AG09319 (cell line): ENCODE results near the gene P2RX3.

Experiments
- DNase-seq: peaks from one replicate; pipeline ENCODE4 v3.0.0-alpha.2; 2010; ENCODE audit warnings: low read depth; ENCODE audit errors: extremely low read depth
- CTCF ChIP-seq: IDR thresholded peaks from 2 replicates; pipeline ENCODE4 v1.5.1; 2011; ENCODE audit warnings: low read depth, mild to moderate bottlenecking, inconsistent platforms, low read length, moderate library complexity

The P2RX3 gene

GRCh38 chr11:57406337-57406904, 68.3 kb downstream of the P2RX3 start:
- no peak for TF ChIP-seq CTCF
- DNase-seq, result no peak

GRCh38 chr11:57407010-57407920, 69.1 kb downstream of the P2RX3 start:
- no peak for DNase-seq
- no peak for TF ChIP-seq CTCF

GRCh38 chr11:57407941-57408475, 69.9 kb downstream of the P2RX3 start:
- no peak for TF ChIP-seq CTCF
- no peak for DNase-seq

- no peak for DNase-seq
- no peak for TF ChIP-seq CTCF
Measured at GRCh38 chr11:57408771-57409170, 70.6 kb downstream of the P2RX3 start.

GRCh38 chr11:57409321-57410100, 71.4 kb downstream of the P2RX3 start:
- TF ChIP-seq CTCF, result no peak
- DNase-seq, result no peak

- DNase-seq, result peak; percentile 75
- no peak for TF ChIP-seq CTCF
Measured at GRCh38 chr11:57410287-57410686, 72.1 kb downstream of the P2RX3 start.
